Epidermal melanocyte (primary cell): Measurements from ENCODE around the gene SIK3.

Experiments used
- DNase-seq: peaks from one replicate; pipeline ENCODE4 v3.0.0; 2011; ENCODE audit warnings: low spot score; ENCODE audit not compliant: insufficient read length

The SIK3 gene

DNA sequence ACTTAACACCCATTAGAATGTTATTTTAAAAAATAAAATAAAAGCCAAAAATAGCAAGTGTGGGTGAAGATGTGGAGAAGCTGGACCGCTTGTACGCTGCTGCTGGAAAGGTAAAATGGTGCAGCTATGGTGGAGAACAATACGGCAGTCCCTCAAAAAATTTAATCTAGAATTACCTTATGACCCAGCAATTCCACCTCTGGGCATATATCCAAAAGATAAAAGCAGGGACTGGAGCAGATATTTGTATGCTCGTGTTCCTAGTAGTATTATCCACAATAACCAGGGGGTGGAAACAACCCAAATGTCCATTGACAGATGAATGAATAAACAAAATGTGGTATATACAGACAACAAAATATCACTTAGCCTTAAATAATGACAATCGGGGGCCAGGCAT, 300.4 kb downstream of the SIK3 start:
- no peak for DNase-seq

DNA sequence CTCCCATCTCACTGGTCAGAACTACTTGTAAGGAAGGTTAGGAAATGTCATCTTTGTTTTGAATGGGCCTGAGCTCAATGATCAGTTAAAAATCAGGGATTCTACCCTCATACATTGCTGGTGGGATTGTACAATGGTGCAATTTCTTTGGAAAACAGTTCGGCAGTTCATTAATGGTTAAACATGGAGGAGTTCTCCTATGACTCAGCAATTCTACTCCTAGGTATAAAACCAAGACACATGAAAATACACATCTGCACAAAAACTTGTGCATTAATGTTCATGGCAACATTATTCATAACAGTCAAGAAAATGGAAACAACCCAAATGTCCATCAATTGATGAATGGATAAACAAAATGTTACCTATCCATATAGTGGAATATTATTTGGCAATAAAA, 301.7 kb downstream of the SIK3 start:
- DNase-seq: no peak

DNA sequence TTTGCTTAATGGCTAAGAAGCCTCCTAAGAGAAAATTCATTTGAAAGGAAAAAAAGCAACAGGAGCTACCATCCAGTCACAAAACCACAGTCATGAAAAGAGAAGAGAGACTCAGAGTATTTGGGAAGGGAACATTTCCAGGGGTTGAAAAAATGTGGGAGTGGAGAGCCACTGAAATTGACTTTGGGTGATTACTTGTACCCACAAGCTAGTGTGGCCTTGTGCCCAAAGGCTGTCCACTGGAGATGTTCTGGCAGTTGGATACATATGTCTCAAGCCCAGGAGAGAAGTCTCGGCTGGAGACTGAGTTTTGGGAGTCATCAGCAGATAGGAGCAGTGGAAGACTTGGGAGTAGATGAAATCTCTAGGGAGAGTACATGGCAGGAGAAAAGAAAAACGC, 303.4 kb downstream of the SIK3 start:
- no peak for DNase-seq

DNA sequence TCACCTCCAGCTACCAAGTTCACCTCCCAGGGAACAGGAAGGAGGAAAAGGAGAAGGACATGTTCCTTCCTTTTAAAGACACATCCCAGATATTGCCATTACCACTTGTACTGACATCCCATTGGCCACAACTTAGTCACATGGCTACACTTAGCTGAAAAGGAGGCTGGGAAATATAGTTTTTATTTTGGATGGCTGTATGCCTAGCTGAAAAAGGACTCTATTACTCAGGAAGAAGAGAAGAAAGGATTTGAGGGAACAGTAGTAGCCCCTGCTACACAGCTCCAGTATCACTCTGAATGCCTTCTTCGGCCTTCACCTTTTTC, 304.5 kb downstream of the SIK3 start:
- DNase-seq: no peak
